Measurements from ENCODE around the gene WFIKKN1. TPM values are rescaled to one million over a fixed set of nuclear protein-coding genes. Genes with fewer than 3 reads are reported as not detected.

Gene WFIKKN1
- total and polyA plus RNA-seq, 2 of the 13 experiments (the other 11 are each of a cell fraction or from before 2014, with no cell fraction given) = 1.7 to 4.9 TPM

DNA sequence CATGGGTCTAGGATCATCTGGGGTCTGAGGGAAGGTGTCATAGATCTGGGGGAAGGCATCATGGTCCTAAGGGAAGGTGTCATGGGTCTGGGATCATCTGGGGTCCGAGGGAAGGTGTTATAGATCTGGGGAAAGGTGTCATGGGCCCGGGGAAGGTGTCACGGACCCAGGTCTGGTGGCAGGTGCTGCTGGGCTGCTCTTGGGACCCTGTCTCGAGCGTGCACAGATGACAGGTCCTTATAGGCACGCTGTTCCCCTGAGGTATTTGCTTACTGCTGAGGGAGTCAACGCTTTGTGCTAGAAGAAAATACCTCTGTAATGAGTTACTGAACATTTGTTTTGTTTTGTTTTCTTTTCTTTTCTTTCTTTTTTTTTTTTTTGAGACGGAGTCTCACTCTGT, 39.6 kb upstream of the WFIKKN1 start:
- Histone ChIP-seq H3K4me2 (ENCODE audit: low read depth, low read length) (peak overlapping the region; percentile 90), H3K79me2 (ENCODE audit: insufficient read depth, low read length) (peaks cover 46% of the 10 kb centered on the region), H4K20me1 (ENCODE audit: insufficient read depth, low read length) (peaks cover 14% of the 10 kb centered on the region; the same call in 1 of the 2 replicates), H3K9ac (ENCODE audit: insufficient read depth, low read depth, low read length) (peak overlapping the region; percentile 82), H3K4me1 (ENCODE audit: insufficient read depth, low read length) (peaks cover 55% of the 10 kb centered on the region), H3K4me3 (replicated peaks in 1 of 3; ENCODE audit: insufficient read depth in 1 of 3, low read depth in 2 of 3, low read length in 3 of 3) (peak overlapping the region in 2 of 3 experiments; percentile 80; a peak in 4 of 6 replicates), H3K36me3 (replicated peaks in 1 of 2; ENCODE audit: control insufficient read depth in 1 of 2, insufficient read depth in 2 of 2, low read length in 2 of 2) (0 out of 5 replicates have a peak, but pooled peaks cover 1 to 4% of the 10 kb centered on the region in 2 experiments), H3K9me3 (ENCODE audit: low read length) (no peaks in the 10 kb centered on the region), H3K27ac (ENCODE audit: extremely low read length, insufficient read depth, low read length) (no peak overlapping the region), H3K27me3 (ENCODE audit: control insufficient read depth in 1 of 2, insufficient read depth in 2 of 2, low read length in 2 of 2) (no peaks in the 10 kb centered on the region), H2AFZ (ENCODE audit: low read length) (no peak overlapping the region)
- intact Hi-C loops (cut with micrococcal nuclease; ENCODE audit: unreplicated experiment) = no loop called here
- no peak for DNase-seq (ENCODE audit: low spot score)
- CTCF ChIA-PET (ENCODE audit: low intra/inter-chr PET ratio, low total read pairs) = no interaction called here
- no peak for FAIRE-seq
- BruUV-seq (replicated peaks) = no TSS peak
- POLR2A ChIA-PET = no interaction called here
- 46% methylated on average over 8 of the region's 8 CpGs for WGBS (ENCODE audit: low lambda C conversion rate)
- no peak for ATAC-seq
- in situ Hi-C loops (cut with HindIII; ENCODE audit: extremely low pct_ligation_motif_present, low pct_unique_long_range_greater_than_20kb) = no loop called here
- TF ChIP-seq ZNF180 (CRISPR knock-in tag; IDR thresholded peaks at IDR 0.05; ENCODE audit: borderline replicate concordance, low read depth) (no peak), RORA (CRISPR knock-in tag; IDR thresholded peaks at IDR 0.05) (no peak)
- TF ChIP-seq, protein P1, sequence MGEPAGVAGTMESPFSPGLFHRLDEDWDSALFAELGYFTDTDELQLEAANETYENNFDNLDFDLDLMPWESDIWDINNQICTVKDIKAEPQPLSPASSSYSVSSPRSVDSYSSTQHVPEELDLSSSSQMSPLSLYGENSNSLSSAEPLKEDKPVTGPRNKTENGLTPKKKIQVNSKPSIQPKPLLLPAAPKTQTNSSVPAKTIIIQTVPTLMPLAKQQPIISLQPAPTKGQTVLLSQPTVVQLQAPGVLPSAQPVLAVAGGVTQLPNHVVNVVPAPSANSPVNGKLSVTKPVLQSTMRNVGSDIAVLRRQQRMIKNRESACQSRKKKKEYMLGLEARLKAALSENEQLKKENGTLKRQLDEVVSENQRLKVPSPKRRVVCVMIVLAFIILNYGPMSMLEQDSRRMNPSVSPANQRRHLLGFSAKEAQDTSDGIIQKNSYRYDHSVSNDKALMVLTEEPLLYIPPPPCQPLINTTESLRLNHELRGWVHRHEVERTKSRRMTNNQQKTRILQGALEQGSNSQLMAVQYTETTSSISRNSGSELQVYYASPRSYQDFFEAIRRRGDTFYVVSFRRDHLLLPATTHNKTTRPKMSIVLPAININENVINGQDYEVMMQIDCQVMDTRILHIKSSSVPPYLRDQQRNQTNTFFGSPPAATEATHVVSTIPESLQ (CRISPR knock-in tag; conservative IDR thresholded peaks at IDR 0.05) = no peak
- TF ChIP-seq, protein P2, sequence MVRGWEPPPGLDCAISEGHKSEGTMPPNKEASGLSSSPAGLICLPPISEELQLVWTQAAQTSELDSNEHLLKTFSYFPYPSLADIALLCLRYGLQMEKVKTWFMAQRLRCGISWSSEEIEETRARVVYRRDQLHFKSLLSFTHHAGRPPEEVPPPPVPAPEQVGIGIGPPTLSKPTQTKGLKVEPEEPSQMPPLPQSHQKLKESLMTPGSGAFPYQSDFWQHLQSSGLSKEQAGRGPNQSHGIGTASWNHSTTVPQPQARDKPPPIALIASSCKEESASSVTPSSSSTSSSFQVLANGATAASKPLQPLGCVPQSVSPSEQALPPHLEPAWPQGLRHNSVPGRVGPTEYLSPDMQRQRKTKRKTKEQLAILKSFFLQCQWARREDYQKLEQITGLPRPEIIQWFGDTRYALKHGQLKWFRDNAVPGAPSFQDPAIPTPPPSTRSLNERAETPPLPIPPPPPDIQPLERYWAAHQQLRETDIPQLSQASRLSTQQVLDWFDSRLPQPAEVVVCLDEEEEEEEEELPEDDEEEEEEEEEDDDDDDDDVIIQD (CRISPR knock-in tag; IDR thresholded peaks at IDR 0.05; ENCODE audit: low read depth) = no peak
